B cell (primary cell): Measurements from ENCODE around the gene PRKAB1.

Source experiments
- CTCF ChIP-seq: fragments of 200-600 bp; IDR thresholded peaks from one replicate; pipeline ENCODE4 v1.8.0; 2022; ENCODE audit warnings: antibody characterized with exemption, mild to moderate bottlenecking
- EZH2 ChIP-seq: IDR thresholded peaks from 2 replicates; pipeline ENCODE4 v1.6.1; 2012; ENCODE audit warnings: borderline replicate concordance, low read depth, mild to moderate bottlenecking, moderate library complexity, low read length; ENCODE audit not compliant: insufficient read depth, poor library complexity, severe bottlenecking

- TF ChIP-seq CTCF = peak; percentile 95
- no peak for TF ChIP-seq EZH2
These were observed at the start of gene PRKAB1 for GRCh38 chr12:119667577-119668323.
